Neuronal stem cell (in vitro differentiated cells): ENCODE measurements around the gene UQCC3. TPM values are rescaled to one million over a fixed set of nuclear protein-coding genes. Genes with fewer than 3 reads are reported as not detected.

Source experiments
- DNase-seq: peaks from one replicate; pipeline ENCODE4 v3.0.0-alpha.2; 2013; ENCODE audit warnings: low spot score
- H2AFZ ChIP-seq: one replicate; pipeline ENCODE4 v1.6.1; 2013; ENCODE audit warnings: mild to moderate bottlenecking, low read length, inconsistent platforms
- H2AK5ac ChIP-seq: 2 replicates; pipeline ENCODE4 v1.6.1; 2013; ENCODE audit warnings: low read depth, mild to moderate bottlenecking, inconsistent platforms, low read length, moderate library complexity, mixed read lengths
- H2BK120ac ChIP-seq: 2 replicates; pipeline ENCODE4 v1.6.1; 2013; ENCODE audit warnings: low read depth, mild to moderate bottlenecking, inconsistent platforms, low read length, moderate library complexity, mixed read lengths
- H2BK12ac ChIP-seq: one replicate; pipeline ENCODE4 v1.6.1; 2013; ENCODE audit warnings: low read length, inconsistent platforms
- H2BK15ac ChIP-seq: 2 replicates; pipeline ENCODE4 v1.6.1; 2013; ENCODE audit warnings: mild to moderate bottlenecking, low read length, inconsistent platforms, mixed read lengths
- H2BK5ac ChIP-seq: one replicate; pipeline ENCODE4 v1.6.1; 2013; ENCODE audit warnings: inconsistent platforms, mild to moderate bottlenecking, low read length, moderate library complexity
- H3K14ac ChIP-seq: one replicate; pipeline ENCODE4 v1.6.1; 2013; ENCODE audit warnings: low read length, inconsistent platforms
- H3K18ac ChIP-seq: 2 replicates; pipeline ENCODE4 v1.6.1; 2013; ENCODE audit warnings: low read length, inconsistent platforms
- H3K23ac ChIP-seq: 2 replicates; pipeline ENCODE4 v1.6.1; 2013; ENCODE audit warnings: low read depth, mild to moderate bottlenecking, mixed read lengths, low read length, inconsistent platforms; ENCODE audit not compliant: poor library complexity
- H3K27ac ChIP-seq: replicated peaks from 3 replicates; pipeline ENCODE4 v1.5.1; 2013; ENCODE audit warnings: low read length, inconsistent platforms
- H3K27me3 ChIP-seq, 3 experiments: 2 replicates each; pipeline ENCODE4 v1.6.1; 2013; ENCODE audit warnings: low read length in 3 of 3, mild to moderate bottlenecking in 2 of 3, inconsistent platforms in 1 of 3, low read depth in 1 of 3, mixed read lengths in 1 of 3, moderate library complexity in 1 of 3; ENCODE audit not compliant: control insufficient read depth in 3 of 3, insufficient read depth in 3 of 3
- H3K36me3 ChIP-seq, 2 donors: replicated peaks in 1 of 2; 2 replicates each; pipeline ENCODE4 v1.6.1; 2013; ENCODE audit warnings: low read length in 2 of 2; ENCODE audit not compliant: control insufficient read depth in 2 of 2, insufficient read depth in 2 of 2
- H3K4ac ChIP-seq: 2 replicates; pipeline ENCODE4 v1.6.1; 2013; ENCODE audit warnings: inconsistent platforms, mild to moderate bottlenecking, low read length, moderate library complexity
- H3K4me1 ChIP-seq, 2 donors: 1 replicate in 1 of 2; 2 replicates in 1 of 2; pipeline ENCODE4 v1.6.1; 2013; ENCODE audit warnings: low read length in 2 of 2, low read depth in 1 of 2; ENCODE audit not compliant: control insufficient read depth in 2 of 2, insufficient read depth in 1 of 2
- H3K4me2 ChIP-seq: one replicate; pipeline ENCODE4 v1.6.1; 2013; ENCODE audit warnings: mild to moderate bottlenecking, low read length, inconsistent platforms; ENCODE audit not compliant: insufficient read depth, poor library complexity, severe bottlenecking
- H3K4me3 ChIP-seq, 2 donors: 2 replicates each; pipeline ENCODE4 v1.5.1; 2013; ENCODE audit warnings: low read length in 2 of 2, mild to moderate bottlenecking in 2 of 2, inconsistent platforms in 1 of 2, moderate library complexity in 1 of 2
- H3K79me1 ChIP-seq: one replicate; pipeline ENCODE4 v1.6.1; 2013; ENCODE audit warnings: low read depth, mild to moderate bottlenecking, inconsistent platforms, low read length, moderate library complexity
- H3K9ac ChIP-seq: one replicate; pipeline ENCODE4 v1.6.1; 2013; ENCODE audit warnings: mild to moderate bottlenecking, low read depth, low read length, inconsistent platforms; ENCODE audit not compliant: poor library complexity
- H3K9me3 ChIP-seq, 2 donors: replicated peaks in 1 of 2; 2 replicates each; pipeline versions ENCODE3 to v1.6.1; 2013; ENCODE audit warnings: low read length in 2 of 2, mild to moderate bottlenecking in 2 of 2, inconsistent platforms in 1 of 2, low read depth in 1 of 2, mixed read lengths in 1 of 2, moderate library complexity in 1 of 2; ENCODE audit not compliant: control insufficient read depth in 2 of 2, insufficient read depth in 1 of 2
- H4K8ac ChIP-seq: one replicate; pipeline ENCODE4 v1.6.1; 2013; ENCODE audit warnings: low read depth, mild to moderate bottlenecking, inconsistent platforms, low read length, moderate library complexity
- H4K91ac ChIP-seq: one replicate; pipeline ENCODE4 v1.6.1; 2013; ENCODE audit warnings: low read length, low read depth, mild to moderate bottlenecking, inconsistent platforms; ENCODE audit not compliant: poor library complexity
- WGBS, 2 donors: extraction: QIAGEN DNeasy Blood & Tissue Kit; methylation state at CpG; one replicate each; pipeline ENCODE4 v1.1.7; 2013; ENCODE audit warnings: missing lambda C conversion rate in 2 of 2, mixed read lengths in 1 of 2; ENCODE audit not compliant: insufficient read length in 2 of 2, insufficient replicate concordance in 1 of 2; ENCODE audit errors: extremely low coverage in 2 of 2; 5-methylcytosine and 5-hydroxymethylcytosine counted together
- polyA plus RNA-seq, 2 experiments: library from polyadenylated mRNA; stranded (reverse); fragments of 200-250 nt; gene quantifications; one replicate each; pipeline ENCODE4 v1.2.3, GENCODE V29; 2013

The UQCC3 gene, protein sequence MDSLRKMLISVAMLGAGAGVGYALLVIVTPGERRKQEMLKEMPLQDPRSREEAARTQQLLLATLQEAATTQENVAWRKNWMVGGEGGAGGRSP
- 11.6 TPM for polyA plus RNA-seq (2013, experiment 1 of 2)
- 11.7 TPM for polyA plus RNA-seq (2013, experiment 2 of 2)

DNA sequence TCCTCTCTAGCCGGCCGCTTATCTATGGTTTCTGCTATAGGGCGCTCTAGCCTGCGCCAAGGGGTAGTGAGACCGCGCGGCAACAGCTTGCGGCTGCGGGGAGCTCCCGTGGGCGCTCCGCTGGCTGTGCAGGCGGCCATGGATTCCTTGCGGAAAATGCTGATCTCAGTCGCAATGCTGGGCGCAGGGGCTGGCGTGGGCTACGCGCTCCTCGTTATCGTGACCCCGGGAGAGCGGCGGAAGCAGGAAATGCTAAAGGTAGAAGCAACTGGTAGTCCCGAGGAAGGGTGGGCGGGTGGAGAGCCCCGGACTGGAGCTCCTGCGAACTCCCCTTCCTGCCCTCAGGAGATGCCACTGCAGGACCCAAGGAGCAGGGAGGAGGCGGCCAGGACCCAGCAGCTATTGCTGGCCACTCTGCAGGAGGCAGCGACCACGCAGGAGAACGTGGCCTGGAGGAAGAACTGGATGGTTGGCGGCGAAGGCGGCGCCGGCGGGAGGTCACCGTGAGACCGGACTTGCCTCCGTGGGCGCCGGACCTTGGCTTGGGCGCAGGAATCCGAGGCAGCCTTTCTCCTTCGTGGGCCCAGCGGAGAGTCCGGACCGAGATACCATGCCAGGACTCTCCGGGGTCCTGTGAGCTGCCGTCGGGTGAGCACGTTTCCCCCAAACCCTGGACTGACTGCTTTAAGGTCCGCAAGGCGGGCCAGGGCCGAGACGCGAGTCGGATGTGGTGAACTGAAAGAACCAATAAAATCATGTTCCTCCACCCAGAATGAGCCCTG lies at the start of gene UQCC3, which contains the start of gene LBHD1:
Gene UQCC3, plus strand, starts transcription at position 66 of the 782 bp plus-strand sequence. Its CDS starts 73 bp downstream, at position 139.
Gene LBHD1, minus strand, starts transcription at position 660 of the 782 bp plus-strand sequence. CDS start 2,236 bp downstream, outside the sequence.
- no CpG with 5 or more reads among the region's 59 CpGs for WGBS, 2 donors
- peak within 1 kb of the TSS; percentile 50 for H3K23ac ChIP-seq
- no peaks in the 10 kb centered on the region for H3K27me3 ChIP-seq
- no peak within 1 kb of the TSS for H3K4ac ChIP-seq
- H2AFZ ChIP-seq = peak within 1 kb of the TSS; percentile 91
- H2BK5ac ChIP-seq = no peak within 1 kb of the TSS
- H4K91ac ChIP-seq = no peak within 1 kb of the TSS
- no peaks in the 10 kb centered on the region for H3K9me3 ChIP-seq
- H4K8ac ChIP-seq = no peak within 1 kb of the TSS
- peak within 1 kb of the TSS; percentile 94 for H3K4me2 ChIP-seq
- no peak within 1 kb of the TSS for H2BK12ac ChIP-seq
- H3K4me3 ChIP-seq = peak within 1 kb of the TSS; percentile 84 to 96
- peak within 1 kb of the TSS; percentile 63 for H2BK120ac ChIP-seq
- H3K4me1 ChIP-seq = peaks cover 0 to 4% of the 10 kb centered on the region in 2 donors
- H3K18ac ChIP-seq = peak within 1 kb of the TSS; percentile 95
- peak; percentile 89 for DNase-seq
- H3K36me3 ChIP-seq = peaks cover 15 to 48% of the 10 kb centered on the region in 2 donors
- H3K9ac ChIP-seq = peak within 1 kb of the TSS; percentile 99
- peak within 1 kb of the TSS; percentile 46 for H2BK15ac ChIP-seq
- H3K27ac ChIP-seq = peak within 1 kb of the TSS; percentile 89
- H2AK5ac ChIP-seq = peak within 1 kb of the TSS; percentile 38
- H3K14ac ChIP-seq = peak within 1 kb of the TSS; percentile 77
- H3K79me1 ChIP-seq = peaks cover 4% of the 10 kb centered on the region

DNA sequence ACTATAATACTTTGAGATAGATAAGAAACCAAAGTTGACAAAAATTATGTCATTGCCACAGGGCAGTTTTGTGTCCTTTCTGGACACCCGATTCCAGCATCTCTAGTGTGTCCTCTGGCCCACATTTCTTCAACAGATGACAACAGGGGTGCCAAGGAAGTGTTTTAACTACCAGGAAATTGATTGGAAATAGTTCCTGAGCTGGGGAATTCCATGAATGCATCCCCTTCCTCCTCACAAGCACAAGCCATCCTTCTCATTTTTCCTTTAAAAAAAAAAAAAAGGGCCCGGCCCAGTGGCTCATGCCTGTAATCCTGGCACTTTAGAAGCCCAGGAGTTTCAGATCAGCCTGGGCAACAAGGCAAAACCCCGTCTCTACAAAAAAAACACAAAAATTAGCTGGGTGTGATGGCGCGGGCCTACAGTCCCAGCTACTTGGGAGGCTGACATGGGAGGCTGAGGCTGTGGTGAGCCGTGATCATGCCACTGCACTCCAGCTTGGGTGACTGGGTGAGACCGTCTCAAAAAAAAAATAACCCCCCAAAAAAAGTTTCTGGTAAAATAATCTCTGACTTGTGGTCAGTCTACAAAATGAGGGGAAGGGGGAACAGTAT lies 48.9 kb upstream of the UQCC3 start:
- Histone ChIP-seq H3K23ac (no peak overlapping the region), H3K14ac (no peak overlapping the region), H2AK5ac (no peak overlapping the region), H3K27me3 (no peaks in the 10 kb centered on the region), H3K4me1 (peaks cover 3% of the 10 kb centered on the region in 2 donors), H2AFZ (peak overlapping the region; percentile 88), H2BK5ac (no peak overlapping the region), H4K8ac (no peak overlapping the region), H3K18ac (no peak overlapping the region), H3K79me1 (no peaks in the 10 kb centered on the region), H3K4me3 (peak overlapping the region in 1 of 2 donors; percentile 64), H3K4me2 (peak overlapping the region; percentile 74), H2BK120ac (no peak overlapping the region), H4K91ac (no peak overlapping the region), H3K27ac (no peak overlapping the region), H2BK12ac (no peak overlapping the region), H3K9ac (no peak overlapping the region), H3K4ac (no peak overlapping the region), H3K9me3 (no peaks in the 10 kb centered on the region), H3K36me3 (peaks cover 23 to 53% of the 10 kb centered on the region in 2 donors), H2BK15ac (no peak overlapping the region)
- WGBS, 2 donors = no CpG with 5 or more reads among the region's 7 CpGs
- no peak for DNase-seq

DNA sequence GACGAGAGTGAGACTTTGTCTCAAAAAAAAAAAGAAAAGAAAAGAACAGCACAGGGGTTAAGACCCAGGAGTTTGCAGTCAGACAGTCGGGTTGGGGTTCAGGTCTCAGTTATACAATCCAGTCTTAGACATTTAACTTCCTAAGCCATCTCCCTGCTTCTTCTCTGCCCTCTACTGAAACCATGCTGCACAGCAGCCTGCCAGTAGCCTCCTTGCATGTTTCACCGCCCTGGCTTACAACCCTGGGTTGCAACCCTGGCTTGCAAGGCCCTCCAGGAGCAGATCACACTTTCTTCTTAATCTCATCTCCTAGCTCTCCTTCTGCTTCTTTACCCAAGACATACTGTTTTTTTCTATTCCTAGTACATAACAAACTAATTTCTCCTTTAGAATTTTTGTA lies 43.8 kb upstream of the UQCC3 start:
- H3K4me2 ChIP-seq = no peak overlapping the region
- no peak overlapping the region for H3K14ac ChIP-seq
- no peaks in the 10 kb centered on the region for H3K79me1 ChIP-seq
- H2BK5ac ChIP-seq = no peak overlapping the region
- H2BK12ac ChIP-seq = no peak overlapping the region
- H2BK120ac ChIP-seq = no peak overlapping the region
- no peak overlapping the region for H3K4me3 ChIP-seq
- H3K27ac ChIP-seq = no peak overlapping the region
- H2AK5ac ChIP-seq = no peak overlapping the region
- DNase-seq = no peak
- H3K23ac ChIP-seq = no peak overlapping the region
- H4K91ac ChIP-seq = no peak overlapping the region
- no CpG with 5 or more reads among the region's 3 CpGs for WGBS, 2 donors
- peaks cover 64 to 82% of the 10 kb centered on the region in 2 donors for H3K36me3 ChIP-seq
- no peak overlapping the region for H2BK15ac ChIP-seq
- H2AFZ ChIP-seq = no peak overlapping the region
- no peak overlapping the region for H3K18ac ChIP-seq
- no peak overlapping the region for H4K8ac ChIP-seq
- no peak overlapping the region for H3K9ac ChIP-seq
- H3K9me3 ChIP-seq = no peaks in the 10 kb centered on the region
- no peaks in the 10 kb centered on the region for H3K4me1 ChIP-seq
- H3K27me3 ChIP-seq = no peaks in the 10 kb centered on the region
- no peak overlapping the region for H3K4ac ChIP-seq

DNA sequence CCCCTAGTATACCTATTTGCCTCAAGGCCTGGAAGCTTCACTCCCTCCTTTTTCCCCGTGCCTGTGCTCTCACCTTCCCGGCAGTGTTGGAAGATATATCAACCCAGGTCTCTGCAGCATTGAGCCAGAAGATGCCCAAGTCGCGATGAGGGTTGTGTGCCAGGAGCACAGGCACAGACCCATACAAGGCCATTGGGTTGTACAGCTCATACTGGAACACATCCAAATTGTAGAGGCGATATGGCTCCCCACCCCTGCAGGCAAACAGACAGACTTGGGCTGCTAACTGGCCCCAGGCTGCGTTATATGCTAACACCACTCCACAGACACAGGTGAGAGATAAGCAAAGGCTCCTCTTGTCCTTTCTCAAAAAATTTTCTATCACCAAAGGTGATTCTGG lies 39.0 kb upstream of the UQCC3 start:
- Histone ChIP-seq H4K91ac (no peak overlapping the region), H3K36me3 (peaks cover 68 to 98% of the 10 kb centered on the region in 2 donors), H3K4ac (no peak overlapping the region), H2AFZ (no peak overlapping the region), H3K9me3 (peaks cover 0 to 2% of the 10 kb centered on the region in 2 donors), H2BK15ac (no peak overlapping the region), H3K14ac (no peak overlapping the region), H3K27ac (no peak overlapping the region), H3K18ac (no peak overlapping the region), H2AK5ac (no peak overlapping the region), H2BK120ac (no peak overlapping the region), H3K4me3 (no peak overlapping the region), H3K27me3 (no peaks in the 10 kb centered on the region), H2BK5ac (no peak overlapping the region), H3K79me1 (no peaks in the 10 kb centered on the region), H3K9ac (no peak overlapping the region), H3K23ac (no peak overlapping the region), H2BK12ac (no peak overlapping the region), H3K4me2 (no peak overlapping the region), H3K4me1 (no peaks in the 10 kb centered on the region), H4K8ac (no peak overlapping the region)
- no CpG with 5 or more reads among the region's 6 CpGs for WGBS, 2 donors
- DNase-seq = no peak
